PC-9 (cell line): ENCODE results near the gene AUTS2.

Experiments used
- EZH2 ChIP-seq: fragments of 200-600 bp; sonication (generic); IDR thresholded peaks from 2 replicates; pipeline ENCODE4 v1.8.0; 2017; ENCODE audit warnings: antibody characterized with exemption, low read depth
- TF ChIP-seq, protein P1 (sequence below): fragments of 200-600 bp; sonication (generic); conservative IDR thresholded peaks from 2 replicates; pipeline ENCODE4 v1.6.1; 2017; ENCODE audit warnings: mixed run types, antibody characterized with exemption, mild to moderate bottlenecking, moderate library complexity

DNA sequence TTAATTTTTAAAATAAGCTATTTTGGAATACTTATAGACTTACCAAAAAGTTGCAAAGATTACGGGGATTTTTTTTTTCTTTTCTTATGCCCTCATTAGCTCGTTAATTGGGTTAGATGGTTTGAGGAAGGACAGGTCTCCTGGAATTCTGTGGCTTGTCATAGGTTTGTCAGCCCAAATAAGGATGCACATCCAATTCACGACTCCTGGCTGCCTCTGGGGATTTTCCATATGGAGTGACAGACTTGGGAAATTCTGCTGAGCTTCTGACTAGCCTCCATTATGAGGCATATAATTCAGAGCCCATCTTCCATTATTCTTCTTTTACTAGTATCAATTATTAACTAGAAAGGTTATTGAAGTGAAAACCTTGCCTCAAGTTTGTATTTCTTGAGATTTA, 102.1 kb downstream of the AUTS2 start:
- TF ChIP-seq, protein P1, sequence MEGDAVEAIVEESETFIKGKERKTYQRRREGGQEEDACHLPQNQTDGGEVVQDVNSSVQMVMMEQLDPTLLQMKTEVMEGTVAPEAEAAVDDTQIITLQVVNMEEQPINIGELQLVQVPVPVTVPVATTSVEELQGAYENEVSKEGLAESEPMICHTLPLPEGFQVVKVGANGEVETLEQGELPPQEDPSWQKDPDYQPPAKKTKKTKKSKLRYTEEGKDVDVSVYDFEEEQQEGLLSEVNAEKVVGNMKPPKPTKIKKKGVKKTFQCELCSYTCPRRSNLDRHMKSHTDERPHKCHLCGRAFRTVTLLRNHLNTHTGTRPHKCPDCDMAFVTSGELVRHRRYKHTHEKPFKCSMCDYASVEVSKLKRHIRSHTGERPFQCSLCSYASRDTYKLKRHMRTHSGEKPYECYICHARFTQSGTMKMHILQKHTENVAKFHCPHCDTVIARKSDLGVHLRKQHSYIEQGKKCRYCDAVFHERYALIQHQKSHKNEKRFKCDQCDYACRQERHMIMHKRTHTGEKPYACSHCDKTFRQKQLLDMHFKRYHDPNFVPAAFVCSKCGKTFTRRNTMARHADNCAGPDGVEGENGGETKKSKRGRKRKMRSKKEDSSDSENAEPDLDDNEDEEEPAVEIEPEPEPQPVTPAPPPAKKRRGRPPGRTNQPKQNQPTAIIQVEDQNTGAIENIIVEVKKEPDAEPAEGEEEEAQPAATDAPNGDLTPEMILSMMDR: no peak
- no peak for TF ChIP-seq EZH2
